NOMO-1 treated with dmso at 0.1 percent for 144 hours (cell line): Measurements from ENCODE around the gene AGT.
"Not testable (repeated sequence)": the region's sequence is repeated elsewhere in the genome, so short reads cannot be mapped to it uniquely, and the experiment has no call there.

Experiments used
- DNase-seq: peaks from one replicate; lab custom pipeline; 2025; ENCODE audit not compliant: unreplicated experiment; lab: John Stamatoyannopoulos, UW

AGT gene

DNA sequence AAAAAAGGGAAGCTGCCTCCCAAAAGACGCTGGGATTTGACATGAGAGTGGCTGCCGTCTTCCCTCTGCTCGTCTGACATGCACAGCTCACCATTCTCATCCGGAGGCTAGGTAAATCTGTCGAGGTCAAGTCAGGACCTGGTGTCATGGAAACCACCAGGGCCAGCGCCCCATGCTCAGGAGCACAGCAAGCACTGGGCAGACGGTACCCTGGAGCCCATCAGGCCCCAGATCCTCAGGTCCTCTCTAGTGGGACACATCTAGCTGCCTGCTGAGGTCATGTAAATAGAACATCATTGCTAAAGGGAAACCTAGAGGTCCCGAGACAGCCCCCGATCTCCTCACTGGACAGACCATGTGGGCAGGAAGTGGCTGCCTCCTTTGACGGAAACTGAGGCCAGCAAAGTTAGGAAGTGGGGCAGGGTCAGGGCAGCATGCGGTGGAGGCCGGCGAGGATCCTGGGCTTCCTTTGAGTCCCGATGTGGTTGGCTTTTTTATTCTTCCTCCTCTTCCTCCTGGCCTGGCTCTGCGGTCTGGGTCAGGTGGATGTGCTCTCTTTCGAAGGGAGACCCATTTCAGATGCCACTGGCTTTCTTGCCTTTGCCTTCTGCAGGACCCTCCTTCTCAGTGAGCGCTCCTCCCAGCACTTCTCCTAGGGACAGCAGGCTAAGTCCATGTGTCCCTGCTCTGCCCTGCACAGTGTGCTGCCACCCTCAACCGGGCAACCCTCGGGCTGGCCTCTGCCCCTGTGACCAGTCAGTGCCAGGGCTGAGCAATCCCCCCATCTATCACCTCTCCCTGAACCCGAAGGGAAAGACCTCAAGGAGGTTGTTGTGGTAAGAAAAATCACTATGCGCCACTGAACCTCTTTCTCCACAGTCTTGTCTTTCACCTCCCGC lies 5.9 kb downstream of the AGT start:
- DNase-seq = no peak

GRCh38 chr1:230706887-230707731 lies 6.8 kb downstream of the AGT start:
- no peak for DNase-seq

DNA sequence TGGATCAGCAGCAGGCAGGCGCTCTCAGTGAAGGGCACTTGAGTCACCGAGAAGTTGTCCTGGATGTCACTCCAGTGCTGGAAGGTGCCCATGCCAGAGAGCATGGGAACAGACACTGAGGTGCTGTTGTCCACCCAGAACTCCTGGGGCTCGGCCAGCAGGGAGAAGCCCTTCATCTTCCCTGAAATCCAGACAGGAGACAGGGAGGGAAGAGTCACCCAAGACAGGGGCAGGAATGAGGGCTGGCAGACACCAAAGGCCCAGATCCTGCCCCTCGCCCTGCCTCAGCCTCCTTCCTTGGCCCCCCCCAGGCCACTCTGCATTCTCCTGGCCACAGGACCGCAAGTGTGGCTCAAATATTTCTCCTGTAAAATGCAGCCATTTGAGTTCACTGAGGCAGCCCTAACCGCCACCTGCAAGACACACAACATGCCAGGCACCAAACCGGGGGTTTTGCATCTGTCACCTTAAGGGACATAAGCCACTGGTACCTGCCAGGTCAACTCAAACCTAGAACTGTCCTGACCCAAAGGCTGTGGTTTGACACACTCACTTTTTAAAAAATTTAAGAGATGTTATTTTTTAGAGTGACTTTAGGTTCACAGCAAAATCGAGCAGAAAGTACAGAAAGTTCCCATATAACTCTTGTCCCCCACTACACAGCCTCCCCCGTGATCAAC lies 7.8 kb downstream of the AGT start:
- no peak for DNase-seq

DNA sequence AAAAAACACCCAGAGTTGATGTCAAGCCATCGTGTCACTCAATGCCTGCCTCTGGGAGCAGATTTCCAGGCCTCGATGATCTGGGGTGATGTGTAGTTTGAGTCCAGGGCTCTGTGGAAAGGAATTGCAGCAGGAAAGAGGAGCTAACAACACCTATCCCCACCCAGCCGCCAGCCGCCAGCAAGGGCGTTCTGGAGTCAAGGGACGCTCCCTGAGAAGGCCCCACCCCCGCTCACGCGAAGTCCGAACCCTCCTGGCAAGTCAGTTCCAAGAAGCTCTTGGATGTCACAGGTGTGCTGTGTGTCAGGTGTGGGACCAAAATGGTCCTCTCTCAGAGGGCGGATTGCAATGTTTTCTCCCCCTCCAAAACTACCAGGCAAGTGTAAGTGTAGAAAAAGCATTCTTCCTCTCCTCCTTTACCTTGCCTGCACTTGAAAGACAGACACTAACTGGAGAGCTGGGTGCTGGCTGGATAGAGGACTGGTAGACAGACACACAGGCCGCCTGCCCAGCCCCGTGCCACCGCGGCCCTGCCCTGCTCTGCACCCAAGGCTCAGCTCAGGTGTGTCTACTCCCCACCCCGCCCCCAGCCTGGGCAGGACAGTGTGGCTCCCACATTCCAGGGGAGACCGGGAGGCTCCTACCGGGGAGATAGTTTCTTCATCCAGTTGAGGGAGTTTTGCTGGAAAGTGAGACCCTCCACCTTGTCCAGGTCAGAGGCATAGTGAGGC lies 8.5 kb downstream of the AGT start:
- no peak for DNase-seq

DNA sequence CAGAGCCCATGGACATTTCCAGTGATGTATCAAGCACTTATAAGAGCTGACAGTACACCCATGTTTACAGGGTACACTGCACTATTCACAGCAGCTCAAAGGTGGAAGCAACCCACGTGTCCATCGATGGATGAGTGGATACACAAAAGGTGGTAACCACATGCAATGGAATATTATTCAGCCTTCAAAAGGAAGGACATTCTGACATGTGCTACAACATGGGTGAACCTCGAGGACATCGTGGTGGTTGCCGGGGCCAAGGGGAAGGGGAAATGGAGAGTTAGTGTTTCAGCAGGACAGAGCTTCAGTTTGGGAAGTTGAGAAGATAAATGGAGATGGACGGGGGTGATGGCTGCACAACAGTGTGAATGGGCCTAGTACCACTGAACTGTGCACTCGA lies 9.1 kb downstream of the AGT start:
- DNase-seq = no peak

DNA sequence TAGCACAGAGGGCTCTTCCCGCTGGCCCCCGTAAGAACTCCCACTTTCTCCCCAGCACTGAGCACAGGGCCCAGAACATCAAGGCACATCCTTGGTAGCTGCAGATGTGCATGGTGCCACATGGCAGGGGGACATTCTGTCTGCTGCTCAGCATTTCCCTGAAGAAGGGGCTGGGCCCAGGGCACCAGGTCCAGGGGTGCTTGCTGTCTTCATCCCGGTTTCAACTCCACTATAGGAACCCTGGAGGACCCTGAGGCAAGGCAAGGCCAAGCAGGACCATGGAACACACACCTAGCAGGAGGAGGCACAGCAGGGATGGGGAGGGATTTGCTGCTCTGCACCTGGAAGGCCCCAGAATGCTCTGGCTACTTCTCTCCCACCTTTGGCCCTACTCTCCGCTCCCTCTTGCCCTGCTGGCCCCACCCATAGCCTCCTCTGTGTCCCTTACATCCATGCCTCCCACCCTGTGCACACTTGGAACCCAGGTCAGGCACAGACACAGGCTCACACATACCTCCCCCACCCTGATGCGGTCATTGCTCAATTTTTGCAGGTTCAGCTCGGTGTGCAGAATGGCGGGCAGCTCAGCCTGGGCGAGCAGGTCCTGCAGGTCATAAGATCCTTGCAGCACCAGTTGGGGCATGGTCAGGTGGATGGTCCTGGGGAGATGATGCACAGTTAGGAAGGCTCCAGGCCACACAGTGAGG lies 10.1 kb downstream of the AGT start:
- no peak for DNase-seq

GRCh38 chr1:230702934-230703678 lies 10.8 kb downstream of the AGT start:
- no peak for DNase-seq

- DNase-seq = no peak
Measured at GRCh38 chr1:230701895-230702768, 11.8 kb downstream of the AGT start.

DNA sequence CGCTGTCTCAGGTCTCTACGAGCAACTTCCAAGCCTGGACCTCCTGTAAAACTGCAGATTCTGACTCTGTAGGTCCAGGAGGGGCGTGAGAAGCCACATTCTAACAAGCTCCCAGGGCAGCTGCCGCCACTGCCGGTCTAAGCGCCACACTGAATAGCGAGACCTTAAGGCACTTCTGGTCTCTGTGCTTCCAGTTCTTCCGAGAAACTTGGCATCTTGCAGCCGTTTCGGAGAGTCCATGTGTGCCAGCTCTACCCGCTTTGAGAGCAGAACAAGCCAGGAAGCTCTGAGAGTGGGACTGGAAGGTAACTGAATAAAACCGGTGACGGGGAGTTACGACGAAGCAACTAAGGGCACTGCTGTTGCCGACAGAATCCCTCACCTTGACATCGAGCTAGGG lies 12.5 kb downstream of the AGT start:
- no peak for DNase-seq

DNA sequence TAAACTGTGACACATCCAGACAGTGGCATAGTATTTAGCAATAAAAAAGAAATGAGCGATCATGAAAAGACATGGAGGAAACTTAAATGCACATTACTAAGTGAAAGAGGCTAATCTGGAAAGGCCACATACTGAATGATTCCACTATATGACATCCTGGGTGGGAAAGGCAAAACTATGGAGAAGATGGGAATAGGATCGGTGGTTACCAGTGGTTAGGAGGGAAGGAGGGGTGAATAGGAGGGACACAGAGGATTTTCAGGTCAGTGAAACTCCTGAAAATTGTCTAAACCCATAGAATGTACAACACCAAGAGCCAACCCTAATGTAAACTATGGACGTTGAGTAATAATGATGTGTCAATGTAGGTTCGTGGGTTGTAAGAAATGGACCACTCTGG lies 13.8 kb downstream of the AGT start:
- DNase-seq = no peak

DNA sequence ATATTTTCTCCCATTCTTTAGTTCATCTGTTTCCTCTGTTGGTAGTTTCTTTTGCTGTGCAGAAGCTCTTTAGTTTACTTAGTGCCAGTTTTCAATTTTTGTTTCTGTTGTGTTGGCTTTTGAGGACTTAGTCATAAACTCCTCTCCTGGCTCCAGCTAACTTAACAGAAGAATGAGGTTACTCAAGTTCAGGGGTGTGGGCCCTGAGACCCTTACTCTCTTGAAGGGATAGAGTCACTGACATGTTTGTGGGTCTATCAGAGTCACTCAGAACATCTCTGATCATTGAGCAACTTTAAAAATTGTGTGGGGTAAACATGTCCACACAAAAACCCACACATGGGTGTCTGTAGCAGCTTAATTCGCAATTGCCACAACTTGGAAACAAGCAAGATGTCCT lies 14.2 kb downstream of the AGT start:
- DNase-seq = no peak

GRCh38 chr1:230698964-230699363 lies 15.0 kb downstream of the AGT start:
- DNase-seq = not testable (repeated sequence)

- DNase-seq = no peak
Measured at GRCh38 chr1:230698130-230698529, 15.8 kb downstream of the AGT start.

- no peak for DNase-seq
Measured at GRCh38 chr1:230696722-230697437, 17.0 kb downstream of the AGT start.

DNA sequence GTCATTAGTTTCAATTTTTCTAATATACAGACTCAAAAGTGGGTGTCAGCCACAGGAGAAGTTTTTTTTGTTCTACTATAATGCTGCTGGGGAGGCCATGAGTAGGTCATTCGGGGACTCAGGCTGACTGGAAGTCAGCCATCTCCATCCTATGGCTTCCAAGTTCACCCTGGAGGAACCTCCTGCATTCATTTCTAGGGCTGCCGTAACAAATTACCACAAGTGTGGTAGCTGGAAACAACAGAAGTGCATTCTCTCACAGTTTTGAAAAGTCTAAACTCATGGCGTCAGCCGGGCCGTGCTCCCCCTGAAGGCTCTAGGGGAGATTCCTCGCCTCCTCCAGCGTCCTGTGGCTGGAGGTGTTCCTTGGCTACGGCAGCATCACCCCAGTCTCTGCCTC lies 17.7 kb downstream of the AGT start:
- no peak for DNase-seq

DNA sequence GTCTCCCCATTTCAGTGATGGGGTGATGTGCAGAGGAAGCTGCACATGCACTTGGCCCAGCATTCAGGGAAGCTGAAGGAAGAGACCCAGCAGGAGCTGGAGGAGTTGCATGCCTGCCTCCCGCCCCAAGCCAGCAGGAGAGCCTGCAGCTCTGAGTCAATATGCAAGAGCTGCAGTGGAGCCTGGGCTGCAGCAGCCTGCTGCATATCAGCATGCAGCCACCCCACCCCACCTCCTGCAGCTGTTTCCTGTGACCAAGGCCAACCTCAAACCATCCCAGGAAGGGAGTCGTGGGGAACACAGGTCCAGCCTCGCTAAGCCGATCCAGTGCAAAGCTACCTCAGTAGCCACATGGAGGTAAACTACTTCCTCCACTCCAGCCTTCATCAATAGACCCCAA lies 18.9 kb downstream of the AGT start:
- no peak for DNase-seq

DNA sequence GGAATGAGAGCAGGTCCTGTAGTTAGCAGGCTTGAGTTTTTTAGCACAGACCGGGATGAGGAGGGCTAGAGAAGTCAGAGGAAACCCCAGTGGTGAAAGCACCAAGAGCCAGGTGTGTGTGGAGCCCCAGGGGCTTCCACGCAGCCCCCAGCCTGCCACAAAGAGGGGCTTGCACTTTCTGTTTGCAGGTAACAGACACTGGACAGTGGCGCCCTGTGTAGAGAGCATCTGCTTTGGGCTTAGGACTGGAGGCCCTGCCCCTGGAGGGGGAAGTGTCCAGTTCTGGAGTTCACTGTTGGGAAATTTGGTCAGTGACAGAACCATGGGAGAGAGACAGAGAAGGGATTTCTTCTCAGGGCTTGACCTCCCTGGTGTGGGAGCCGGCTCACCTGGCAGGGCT lies 19.5 kb downstream of the AGT start:
- no peak for DNase-seq

DNA sequence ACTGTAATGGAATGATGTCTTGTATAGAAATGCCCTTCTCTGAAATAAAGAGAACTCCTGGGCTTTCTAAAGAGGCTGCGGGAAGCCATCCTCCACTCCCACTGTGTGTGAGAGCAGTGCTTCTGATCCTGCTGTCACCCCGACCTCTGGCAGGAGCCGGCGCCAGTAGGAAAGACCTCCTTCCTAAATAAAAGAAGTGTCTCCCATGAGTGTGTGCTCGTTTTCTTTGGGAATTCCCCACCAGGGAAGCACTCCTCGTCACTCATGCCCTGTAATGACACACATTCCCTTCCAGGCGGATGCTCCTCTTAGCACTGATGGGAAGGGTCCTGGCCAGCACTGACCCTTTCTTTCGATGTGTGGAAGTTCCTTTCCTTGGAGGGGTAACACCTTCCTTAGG lies 20.1 kb downstream of the AGT start:
- DNase-seq = no peak
